Adrenal gland (tissue), 12 donors: ENCODE data around the gene ADIPOR1. TPM values are rescaled to one million over a fixed set of nuclear protein-coding genes. Genes with fewer than 3 reads are reported as not detected.

Source experiments
- DNase-seq, 7 donors: peaks; one replicate each; pipeline ENCODE4 v3.0.0-alpha.2; 2019 to 2020
- H3K27ac ChIP-seq, 5 donors: fragments of 200-600 bp; sonication (generic) in 4 of 5; 1 replicate in 3 of 5; 2 replicates in 2 of 5; pipeline versions ENCODE4 v1.5.1 to v1.8.0; 2016 to 2020; ENCODE audit warnings: mild to moderate bottlenecking in 1 of 5
- H3K27me3 ChIP-seq: fragments of 200-600 bp; 2 replicates; pipeline ENCODE4 v1.8.0; 2021
- H3K36me3 ChIP-seq, 2 donors: fragments of 200-600 bp; replicated peaks in 1 of 2; 1 replicate in 1 of 2; 2 replicates in 1 of 2; pipeline versions ENCODE4 v1.5.1 to v1.8.0; 2018 to 2022
- H3K4me1 ChIP-seq, 2 donors: fragments of 200-600 bp; replicated peaks in 1 of 2; 1 replicate in 1 of 2; 2 replicates in 1 of 2; pipeline versions ENCODE4 v1.5.1 to v1.8.0; 2018 to 2021
- H3K4me3 ChIP-seq, 4 donors: fragments of 200-600 bp; sonication (generic) in 3 of 4; one replicate each; pipeline ENCODE4 v1.5.1; 2016 to 2018
- H3K9me3 ChIP-seq, 3 donors: fragments of 200-600 bp; sonication (generic) in 1 of 3; replicated peaks in 1 of 3; 1 replicate in 2 of 3; 2 replicates in 1 of 3; pipeline versions ENCODE4 v1.5.1 to v1.8.0; 2016 to 2021
- CTCF ChIP-seq, 6 experiments: fragments of 450-650 bp in 4 of 6; fragments of 200-600 bp in 2 of 6; sonication (generic) in 1 of 6; IDR thresholded peaks; 1 replicate in 5 of 6; 2 replicates in 1 of 6; pipeline versions ENCODE4 v1.5.1 to v1.8.0; 2016 to 2021; ENCODE audit warnings: antibody characterized with exemption in 6 of 6, mild to moderate bottlenecking in 2 of 6, moderate library complexity in 1 of 6
- POLR2A ChIP-seq, 2 donors: fragments of 450-650 bp; IDR thresholded peaks; one replicate each; pipeline ENCODE4 v1.6.1; 2017; ENCODE audit warnings: antibody characterized with exemption in 2 of 2, mild to moderate bottlenecking in 2 of 2, moderate library complexity in 1 of 2
- WGBS, 4 donors: extraction: QIAGEN DNeasy Blood & Tissue Kit in 2 of 4; methylation state at CpG; one replicate each; pipeline versions ENCODE4 v1.1.5 to v1.1.7; 2013 to 2017; 5-methylcytosine and 5-hydroxymethylcytosine counted together
- intact Hi-C, 2 donors: fragments of 100-400 bp; cut with DNase I; formaldehyde crosslinking; loops; one replicate each; pipeline versions ENCODE4 v1.14.1 to v1.15.0; 2022 to 2023
- polyA plus RNA-seq, 3 donors: library from polyadenylated mRNA; stranded (reverse); fragments of 200-250 nt in 2 of 3; fragments of 350-450 nt in 1 of 3; fragmentation: Illumina TruSeq in 1 of 3; extraction: RNeasy Lipid Tissue Mini Kit (QIAGEN cat#74804) in 1 of 3; gene quantifications; one replicate each; pipeline ENCODE4 v1.2.3, GENCODE V29; 2013 to 2014
- total RNA-seq, 9 donors: library from RNA; depleted of rRNA in 4 of 9; stranded (reverse); fragments of >200 nt in 4 of 9; fragments of 120-200 nt in 1 of 9; fragmentation: NEBNext Ultra II Directional in 1 of 9; extraction: Animal tissue kit (Norgen Biotek cat#: 25700) in 1 of 9; gene quantifications; one replicate each; pipeline versions ENCODE4 v1.1.0 to v1.2.4, GENCODE V29; 2013 to 2023
- donor health status: healthy with polysubstance abuse.
- donor health status: Bipolar disorder and iron deficiency.
- donor health status: DM: yes; HTN: yes; CAD: no.
- donor health status: DM: no; HTN: no; CAD: no.
- donor health status: DM: no; HTN: no; CAD: no.
- donor health status: DM: yes; HTN: yes; CAD: no.

The ADIPOR1 gene
- total and polyA plus RNA-seq, 12 donors = 57.0 to 143 (median 103) TPM

GRCh38 chr1:203002951-203003350 lies 44.8 kb upstream of the ADIPOR1 start:
- H3K9me3 ChIP-seq = no peaks in the 10 kb centered on the region
- H3K27ac ChIP-seq = no peak overlapping the region
- WGBS, 4 donors = 79 to 92% (median 83%) methylated on average over 1 of the region's 1 CpG
- intact Hi-C loops = no loop called here
- no peaks in the 10 kb centered on the region for H3K27me3 ChIP-seq
- no peak for TF ChIP-seq CTCF (IDR thresholded peaks at IDR 0.05)
- no peak for TF ChIP-seq POLR2A (IDR thresholded peaks at IDR 0.05)
- no peaks in the 10 kb centered on the region for H3K36me3 ChIP-seq
- H3K4me1 ChIP-seq = peaks cover 2 to 4% of the 10 kb centered on the region in 2 donors
- DNase-seq = no peak
- H3K4me3 ChIP-seq = no peak overlapping the region

- H3K27me3 ChIP-seq = no peaks in the 10 kb centered on the region
- intact Hi-C loops = no loop called here
- DNase-seq = no peak
- no peak overlapping the region for H3K27ac ChIP-seq
- H3K4me3 ChIP-seq = no peak overlapping the region
- peaks cover 0 to 3% of the 10 kb centered on the region in 2 donors for H3K4me1 ChIP-seq
- H3K36me3 ChIP-seq = no peaks in the 10 kb centered on the region
- 78 to 84% (median 79%) methylated on average over 9 of the region's 9 CpGs for WGBS, 4 donors
- TF ChIP-seq CTCF (IDR thresholded peaks at IDR 0.05) = no peak
- no peak for TF ChIP-seq POLR2A (IDR thresholded peaks at IDR 0.05)
- H3K9me3 ChIP-seq = no peaks in the 10 kb centered on the region
Observed at GRCh38 chr1:203001986-203002385, 43.9 kb upstream of the ADIPOR1 start.

GRCh38 chr1:203000217-203000944 lies 42.3 kb upstream of the ADIPOR1 start:
- TF ChIP-seq POLR2A (IDR thresholded peaks at IDR 0.05) (no peak), CTCF (IDR thresholded peaks at IDR 0.05) (no peak)
- intact Hi-C loops = no loop called here
- no peak overlapping the region for H3K27ac ChIP-seq
- H3K27me3 ChIP-seq = peaks cover 3% of the 10 kb centered on the region
- DNase-seq = no peak
- no peaks in the 10 kb centered on the region for H3K4me1 ChIP-seq
- no peak overlapping the region for H3K4me3 ChIP-seq
- no peaks in the 10 kb centered on the region for H3K36me3 ChIP-seq
- 48 to 79% (median 72%) methylated on average over 3 of the region's 3 CpGs for WGBS, 4 donors
- no peaks in the 10 kb centered on the region for H3K9me3 ChIP-seq

- H3K27me3 ChIP-seq = peaks cover 3% of the 10 kb centered on the region
- no peak overlapping the region for H3K4me3 ChIP-seq
- DNase-seq = peak; percentile 29 to 82 (median 62)
- 40 to 45% (median 43%) methylated on average over 14 of the region's 14 CpGs for WGBS, 4 donors
- H3K4me1 ChIP-seq = no peaks in the 10 kb centered on the region
- H3K9me3 ChIP-seq = no peaks in the 10 kb centered on the region
- TF ChIP-seq POLR2A (IDR thresholded peaks at IDR 0.05) (no peak), CTCF (IDR thresholded peaks at IDR 0.05) (peak; percentile 68 to 88 (median 74))
- H3K27ac ChIP-seq = no peak overlapping the region
- intact Hi-C loops = loop anchor here in 1 of 2 donors (10.0 kb wide), 1 partner anchor 244 kb away; no protein-coding TSS in a partner anchor
- no peaks in the 10 kb centered on the region for H3K36me3 ChIP-seq
Observed at GRCh38 chr1:202998836-202999750, 41.0 kb upstream of the ADIPOR1 start.
